Measurements from ENCODE around the gene MBTPS1. TPM values are rescaled to one million over a fixed set of nuclear protein-coding genes. Genes with fewer than 3 reads are reported as not detected.

Gene MBTPS1
- total RNA-seq, 1 donor from 2014 or later: 67.3 TPM

GRCh38 chr16:84063980-84064379 is 52.8 kb downstream of the MBTPS1 start:
- intact Hi-C loops (cut with DNase I): loop anchor here (2.0 to 10.0 kb wide), 2 partner anchors 95 to 239 kb away; partner anchors contain the start of gene NECAB2
- DNase-seq (no peak), ATAC-seq (ENCODE audit: poor library complexity) (no peak)

DNA sequence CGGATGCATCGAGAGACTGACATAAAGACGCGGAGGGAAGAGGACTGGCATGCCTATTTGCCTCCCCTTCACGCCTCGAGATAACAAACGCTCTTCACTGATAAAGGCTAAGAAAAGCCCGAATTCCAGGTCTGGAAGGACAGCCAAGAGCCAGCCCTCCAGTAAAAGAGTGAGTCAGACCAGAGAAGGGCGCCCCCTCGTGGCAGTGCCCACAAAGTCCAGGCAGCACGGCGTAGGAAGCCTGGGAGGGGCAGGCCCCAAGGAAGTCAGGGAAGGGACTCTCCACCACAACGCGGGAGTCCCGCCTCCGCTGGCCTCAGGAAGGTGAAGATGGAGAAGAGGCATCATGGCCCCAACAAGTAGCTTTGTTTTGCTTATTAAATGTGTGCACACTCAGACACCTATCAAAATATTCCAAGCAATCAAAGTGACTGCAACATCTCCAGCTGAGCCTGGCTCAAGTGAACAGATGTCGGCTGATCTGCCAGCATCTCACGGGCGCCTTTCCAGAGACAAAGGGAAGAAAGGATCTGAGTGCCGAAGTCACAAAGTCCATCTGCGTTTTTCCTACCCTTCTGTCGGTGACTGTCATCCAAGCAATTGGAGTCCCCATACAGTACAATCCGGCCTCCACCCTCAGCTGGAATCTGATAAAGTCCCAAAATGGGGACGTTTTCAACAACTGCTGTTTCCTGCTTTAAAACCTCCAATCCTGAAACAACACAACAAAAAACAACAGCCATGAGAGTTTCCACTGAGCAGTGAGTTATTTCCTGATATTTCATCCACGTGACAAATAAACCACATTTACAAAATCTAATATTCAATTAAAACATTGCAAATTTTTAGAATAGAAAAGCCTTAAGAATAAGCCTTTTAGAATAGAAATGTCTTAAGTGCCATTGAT is 53.8 kb downstream of the MBTPS1 start:
- ATAC-seq (ENCODE audit: poor library complexity): peak; percentile 84
- peak; percentile 88 for DNase-seq
- intact Hi-C loops (cut with DNase I): loop anchor here (10.0 kb wide), 1 partner anchor 238 kb away; no protein-coding TSS in a partner anchor

GRCh38 chr16:84061236-84061819 is 55.4 kb downstream of the MBTPS1 start:
- no peak for ATAC-seq (ENCODE audit: poor library complexity)
- no peak for DNase-seq
- intact Hi-C loops (cut with DNase I): loop anchor here (10.0 kb wide), 1 partner anchor 237 kb away; no protein-coding TSS in a partner anchor

DNA sequence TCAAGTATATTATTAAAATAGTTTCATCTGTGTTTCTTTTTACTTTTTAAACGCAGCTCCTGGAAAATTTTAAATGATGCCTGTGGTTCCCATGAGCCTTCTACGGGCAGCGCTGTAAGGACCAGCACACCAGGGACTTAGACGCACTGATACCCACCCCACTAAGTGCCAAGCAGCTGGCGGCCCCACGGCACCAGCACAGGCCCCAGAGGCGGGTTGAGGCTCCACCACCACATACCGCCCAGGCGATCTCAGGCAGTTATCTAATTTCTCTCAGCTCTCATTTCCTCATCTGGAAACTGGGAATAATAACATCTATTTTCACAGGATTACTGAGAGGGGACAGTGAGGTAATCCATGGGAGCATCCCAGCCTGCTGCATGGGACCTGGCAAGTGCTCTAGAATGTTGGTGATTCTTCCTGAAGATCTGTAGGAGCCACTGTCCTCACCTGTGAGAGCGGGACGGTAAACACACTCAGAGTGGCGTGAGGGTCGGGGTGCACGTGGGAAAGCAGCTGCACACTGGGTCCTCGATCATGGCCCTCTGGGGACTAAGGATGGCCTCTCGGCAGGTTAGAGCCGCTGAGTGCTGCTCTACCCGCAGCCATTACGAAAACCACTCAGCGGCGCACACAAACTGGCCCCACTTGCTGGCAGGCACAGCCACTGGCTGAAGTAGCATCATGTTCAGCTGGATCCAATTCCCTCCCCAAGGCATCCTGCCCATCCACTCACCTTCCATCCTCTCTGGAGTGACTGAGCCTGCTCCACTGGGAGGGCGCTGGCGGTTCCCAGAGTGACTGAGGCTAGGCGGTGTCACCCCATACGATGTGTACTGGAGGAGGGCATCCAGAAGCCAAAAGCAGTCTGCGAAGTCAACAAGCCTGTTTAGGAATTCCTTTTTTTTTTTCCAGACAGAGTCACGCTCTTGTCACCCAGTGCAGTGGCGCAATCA is 56.5 kb downstream of the MBTPS1 start:
- no peak for ATAC-seq (ENCODE audit: poor library complexity)
- intact Hi-C loops (cut with DNase I): loop anchor here (2.0 to 10.0 kb wide), 2 partner anchors 103 to 235 kb away; no protein-coding TSS in a partner anchor
- no peak for DNase-seq

- no peak for DNase-seq
- intact Hi-C loops (cut with DNase I): loop anchor here (2.0 kb wide), 1 partner anchor 102 kb away; no protein-coding TSS in a partner anchor
- no peak for ATAC-seq (ENCODE audit: poor library complexity)
Observed at GRCh38 chr16:84059111-84059510, 57.6 kb downstream of the MBTPS1 start.

GRCh38 chr16:84058664-84059063 is 58.1 kb downstream of the MBTPS1 start:
- DNase-seq (peak; percentile 77), ATAC-seq (ENCODE audit: poor library complexity) (peak; percentile 74)
- intact Hi-C loops (cut with DNase I): loop anchor here (2.0 kb wide), 1 partner anchor 102 kb away; no protein-coding TSS in a partner anchor

DNA sequence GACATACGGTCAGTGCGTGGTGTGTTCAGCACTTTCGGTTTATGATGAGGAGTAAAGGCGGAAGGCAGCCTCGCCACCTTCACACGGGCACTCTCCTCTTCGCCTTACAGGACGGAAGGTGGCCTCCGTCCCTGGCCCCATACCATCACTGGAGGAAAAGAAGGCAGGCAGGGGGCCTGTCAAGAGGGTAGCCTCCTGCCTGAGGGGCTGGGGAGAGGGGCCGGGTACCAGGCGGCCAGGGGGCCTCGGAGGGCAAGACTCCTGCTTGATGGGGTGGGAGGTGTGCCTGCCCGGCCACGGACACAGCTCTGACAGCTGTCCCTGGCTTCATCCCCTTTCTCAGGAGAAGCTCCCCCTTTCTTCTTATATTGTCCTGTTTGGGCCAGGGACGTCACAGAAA is 58.5 kb downstream of the MBTPS1 start:
- no peak for ATAC-seq (ENCODE audit: poor library complexity)
- DNase-seq: no peak
- intact Hi-C loops (cut with DNase I): loop anchor here (2.0 kb wide), 1 partner anchor 101 kb away; no protein-coding TSS in a partner anchor

DNA sequence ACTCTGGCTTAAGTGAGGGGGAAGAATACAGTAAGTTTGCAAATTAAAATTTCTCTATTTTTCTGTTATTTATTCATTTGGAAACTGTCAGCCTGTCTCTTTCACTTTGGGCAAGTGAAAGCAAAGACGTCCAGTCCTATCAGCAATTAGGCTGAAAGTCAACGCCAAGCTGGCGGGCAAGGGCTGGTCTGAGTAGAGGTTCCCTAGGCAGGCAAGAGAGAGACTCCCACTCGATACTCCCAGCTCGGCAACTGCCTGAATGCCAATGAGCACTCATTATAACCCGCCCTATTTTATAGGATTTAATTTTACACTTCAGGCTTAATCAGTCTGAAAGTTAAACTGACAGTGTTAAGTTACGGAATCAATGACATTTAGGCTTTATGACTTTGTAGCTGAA is 59.8 kb downstream of the MBTPS1 start:
- intact Hi-C loops (cut with DNase I): no loop called here
- ATAC-seq (ENCODE audit: poor library complexity): peak; percentile 49
- DNase-seq: no peak

GRCh38 chr16:84055801-84056634 is 60.7 kb downstream of the MBTPS1 start:
- ATAC-seq (ENCODE audit: poor library complexity) (peak; percentile 16), DNase-seq (no peak)

DNA sequence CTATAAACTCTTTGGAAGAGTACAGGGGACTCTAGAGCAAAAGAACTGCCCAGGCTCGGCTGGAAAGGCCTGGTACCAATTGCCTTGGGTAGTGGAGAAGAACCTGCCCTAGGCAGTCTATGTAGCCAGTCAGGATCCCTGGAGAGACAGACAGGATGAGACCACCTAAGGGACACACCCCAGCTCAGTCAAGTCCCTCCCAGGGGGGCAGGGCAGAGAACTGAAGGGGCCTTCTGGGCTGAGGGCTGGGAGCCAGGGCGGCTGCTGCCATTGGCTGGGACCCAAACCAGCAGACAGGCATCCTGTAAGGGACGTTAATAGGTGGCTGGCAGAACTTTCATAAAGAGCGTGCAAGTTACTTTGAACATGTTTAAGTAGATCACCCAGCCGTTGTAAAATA is 61.4 kb downstream of the MBTPS1 start:
- peak; percentile 73 for ATAC-seq (ENCODE audit: poor library complexity)
- intact Hi-C loops (cut with DNase I): no loop called here
- peak; percentile 67 for DNase-seq

More at GRCh38 chr16:84055801-84056634, 60.7 kb downstream of the MBTPS1 start:
- intact Hi-C loops (cut with DNase I): no loop called here

GRCh38 chr16:84054916-84055315 is 61.8 kb downstream of the MBTPS1 start:
- no peak for DNase-seq
- intact Hi-C loops (cut with DNase I): no loop called here

DNA sequence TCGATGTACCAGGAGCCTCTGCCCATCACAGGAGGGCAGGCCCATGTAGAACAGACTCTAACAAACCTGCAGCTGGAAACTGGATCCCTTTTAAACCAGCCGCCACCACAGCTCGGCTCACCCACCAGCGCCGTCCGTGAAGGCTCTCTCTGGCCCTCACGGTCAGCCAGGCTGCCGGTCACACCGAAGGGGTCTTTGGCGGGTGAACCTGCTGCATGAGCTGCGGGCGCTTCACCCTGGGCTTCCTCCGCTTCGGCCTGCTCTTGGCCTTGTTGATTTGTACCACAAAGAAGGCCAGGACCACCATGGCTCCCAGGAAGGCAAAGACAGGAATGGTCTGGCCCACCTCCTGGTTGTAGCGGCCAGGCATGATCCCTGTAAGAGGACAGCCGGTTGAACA is 62.5 kb downstream of the MBTPS1 start:
- no peak for DNase-seq
- intact Hi-C loops (cut with DNase I): no loop called here
- no peak for ATAC-seq (ENCODE audit: poor library complexity)

More at GRCh38 chr16:84054916-84055315, 61.8 kb downstream of the MBTPS1 start:
- no peak for ATAC-seq (ENCODE audit: poor library complexity)

DNA sequence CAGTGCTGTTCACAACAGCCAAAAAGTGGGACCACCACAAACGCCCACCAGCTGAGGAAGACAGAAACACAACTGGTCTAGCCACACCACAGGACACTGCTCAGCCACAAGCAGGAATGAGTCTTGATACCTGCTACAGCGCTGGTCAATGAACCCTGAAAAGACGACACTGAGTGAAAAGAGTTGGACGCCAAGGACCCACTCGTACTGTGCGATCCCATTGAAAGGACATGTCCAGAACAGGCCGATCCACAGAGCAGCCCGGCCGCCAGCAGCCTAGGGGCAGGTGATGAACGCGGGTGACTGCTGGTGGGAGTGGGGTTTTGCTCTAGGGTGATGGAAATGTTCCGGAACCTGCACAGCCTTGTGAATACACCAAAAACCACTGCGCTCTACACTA is 63.5 kb downstream of the MBTPS1 start:
- no peak for ATAC-seq (ENCODE audit: poor library complexity)
- intact Hi-C loops (cut with DNase I): no loop called here
- DNase-seq: no peak

GRCh38 chr16:84052071-84052622 is 64.6 kb downstream of the MBTPS1 start:
- ATAC-seq (ENCODE audit: poor library complexity): peak; percentile 44
- intact Hi-C loops (cut with DNase I): no loop called here
- peak; percentile 67 for DNase-seq

DNA sequence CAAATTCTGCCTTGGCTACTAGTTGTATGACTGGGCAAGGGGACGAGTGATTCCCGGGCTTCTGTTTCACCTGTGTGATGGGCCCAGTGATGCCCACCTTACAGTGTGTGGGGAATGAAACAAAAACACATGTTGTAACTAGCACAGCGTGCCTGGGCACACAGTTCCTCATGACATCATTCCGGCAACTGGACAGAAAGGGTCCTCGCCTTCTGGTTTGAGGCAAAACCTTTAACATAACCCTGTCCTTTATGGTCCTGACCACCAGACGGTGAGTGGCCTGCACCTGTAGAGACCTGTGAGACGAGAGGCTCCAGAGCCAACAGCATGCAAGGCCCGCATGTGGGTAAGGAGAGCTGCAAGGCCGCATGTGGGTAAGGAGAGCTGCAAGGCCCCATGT is 66.4 kb downstream of the MBTPS1 start:
- ATAC-seq (ENCODE audit: poor library complexity) (no peak), DNase-seq (no peak)
- intact Hi-C loops (cut with DNase I): no loop called here

DNA sequence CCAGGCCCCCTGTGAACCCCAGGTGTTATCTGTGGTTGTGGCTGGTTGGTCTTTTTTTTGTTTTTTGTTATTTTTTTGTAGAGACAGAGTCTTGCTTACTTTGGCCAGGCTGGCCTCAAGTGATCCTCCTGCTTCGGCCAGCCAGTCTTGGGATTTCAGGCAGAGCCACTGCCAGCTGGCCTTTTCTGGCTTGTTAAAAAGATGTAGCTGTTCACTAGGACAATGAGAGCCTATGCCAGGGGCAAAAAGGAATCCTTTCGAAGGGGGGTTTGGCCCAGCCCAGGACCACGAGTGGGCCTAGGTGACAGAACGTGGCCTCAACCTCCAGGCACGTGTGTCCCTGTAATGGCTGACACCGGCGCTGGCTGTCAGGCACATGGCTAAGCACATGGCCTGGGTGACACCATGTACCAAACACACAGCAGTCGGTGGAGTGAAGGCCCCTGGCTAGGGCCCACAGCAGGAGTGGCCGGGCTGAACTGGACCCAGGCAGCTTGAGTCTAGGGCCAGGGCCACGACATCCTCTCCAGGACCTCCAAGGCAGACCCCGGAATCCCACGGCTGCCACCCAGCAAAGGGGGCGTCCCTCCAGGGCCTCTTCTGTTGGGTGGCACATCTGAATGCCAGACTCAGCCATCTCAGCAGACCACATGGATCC is 67.2 kb downstream of the MBTPS1 start:
- DNase-seq (no peak), ATAC-seq (ENCODE audit: poor library complexity) (peak; percentile 18)
- intact Hi-C loops (cut with DNase I): no loop called here

DNA sequence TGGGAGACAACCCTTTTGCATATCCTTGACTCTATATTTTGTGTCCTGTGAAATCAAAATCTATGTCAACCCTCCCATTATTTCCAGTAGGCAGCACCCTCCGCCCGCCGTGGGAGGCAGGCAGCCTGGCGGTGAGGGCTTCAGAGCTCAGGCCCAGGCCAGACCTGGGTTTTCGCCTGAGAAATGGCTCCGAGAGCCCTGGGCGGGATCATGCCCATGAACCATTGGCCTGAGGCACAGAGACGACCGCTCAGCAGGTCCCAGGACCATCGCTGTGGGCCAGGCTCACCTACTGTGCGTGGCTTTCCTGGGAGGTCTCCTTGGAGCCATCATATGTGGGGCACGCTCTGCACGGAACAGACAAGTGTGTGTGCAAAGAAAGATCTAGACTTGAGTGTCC is 67.9 kb downstream of the MBTPS1 start:
- no peak for DNase-seq
- ATAC-seq (ENCODE audit: poor library complexity): no peak
- intact Hi-C loops (cut with DNase I): no loop called here
